KMS-11 (cell line): ENCODE results near the gene INO80B.

Experiments used
- H2AFZ ChIP-seq: fragments of 200-600 bp; sonication (generic); 2 replicates; pipeline ENCODE4 v1.6.1; 2016; ENCODE audit warnings: antibody characterized with exemption, mixed run types, low read depth
- H3K27ac ChIP-seq: fragments of 200-600 bp; sonication (generic); 2 replicates; pipeline ENCODE4 v1.6.1; 2016; ENCODE audit warnings: mild to moderate bottlenecking, mixed run types
- H3K27me3 ChIP-seq: fragments of 200-600 bp; sonication (generic); 2 replicates; pipeline ENCODE4 v1.6.1; 2017; ENCODE audit warnings: mild to moderate bottlenecking, low read depth, mixed run types, moderate library complexity; ENCODE audit not compliant: insufficient read depth
- H3K36me3 ChIP-seq: fragments of 200-600 bp; sonication (generic); 2 replicates; pipeline ENCODE4 v1.6.1; 2017; ENCODE audit warnings: mild to moderate bottlenecking, mixed run types; ENCODE audit not compliant: insufficient read depth
- H3K4me1 ChIP-seq: fragments of 200-600 bp; sonication (generic); 2 replicates; pipeline ENCODE4 v1.6.1; 2016; ENCODE audit warnings: mild to moderate bottlenecking, low read depth, mixed run types; ENCODE audit not compliant: poor library complexity, severe bottlenecking
- H3K4me2 ChIP-seq: fragments of 200-600 bp; sonication (generic); 2 replicates; pipeline ENCODE4 v1.7.0; 2016; ENCODE audit warnings: mild to moderate bottlenecking, mixed run types
- H3K4me3 ChIP-seq: fragments of 200-600 bp; sonication (generic); IDR thresholded peaks from 2 replicates; pipeline ENCODE4 v1.6.1; 2017; ENCODE audit warnings: low read depth, low read length, mixed read lengths; ENCODE audit not compliant: insufficient read depth
- H3K79me2 ChIP-seq: fragments of 200-600 bp; sonication (generic); 2 replicates; pipeline ENCODE4 v1.6.1; 2016; ENCODE audit warnings: low read depth, mixed run types; ENCODE audit not compliant: insufficient read depth
- H3K9ac ChIP-seq: fragments of 200-600 bp; sonication (generic); 2 replicates; pipeline ENCODE4 v1.6.1; 2016; ENCODE audit warnings: mild to moderate bottlenecking, mixed run types
- H4K20me1 ChIP-seq: fragments of 200-600 bp; sonication (generic); 2 replicates; pipeline ENCODE4 v1.6.1; 2016; ENCODE audit warnings: mild to moderate bottlenecking, mixed run types; ENCODE audit not compliant: insufficient read depth
- CTCF ChIP-seq: fragments of 200-600 bp; sonication (generic); conservative IDR thresholded peaks from 2 replicates; pipeline ENCODE4 v1.6.1; 2017; ENCODE audit warnings: low read depth, mild to moderate bottlenecking, antibody characterized with exemption, low read length, moderate library complexity, mixed read lengths

Gene INO80B

GRCh38 chr2:74417197-74417596 lies 37.7 kb upstream of the INO80B start:
- Histone ChIP-seq H3K27ac (no peak overlapping the region), H3K36me3 (no peaks in the 10 kb centered on the region), H3K4me1 (peaks cover 11% of the 10 kb centered on the region), H4K20me1 (no peaks in the 10 kb centered on the region), H3K9ac (no peak overlapping the region), H3K27me3 (no peaks in the 10 kb centered on the region), H3K4me2 (no peak overlapping the region), H3K4me3 (no peak overlapping the region), H3K79me2 (no peaks in the 10 kb centered on the region), H2AFZ (no peak overlapping the region)
- TF ChIP-seq CTCF: no peak

DNA sequence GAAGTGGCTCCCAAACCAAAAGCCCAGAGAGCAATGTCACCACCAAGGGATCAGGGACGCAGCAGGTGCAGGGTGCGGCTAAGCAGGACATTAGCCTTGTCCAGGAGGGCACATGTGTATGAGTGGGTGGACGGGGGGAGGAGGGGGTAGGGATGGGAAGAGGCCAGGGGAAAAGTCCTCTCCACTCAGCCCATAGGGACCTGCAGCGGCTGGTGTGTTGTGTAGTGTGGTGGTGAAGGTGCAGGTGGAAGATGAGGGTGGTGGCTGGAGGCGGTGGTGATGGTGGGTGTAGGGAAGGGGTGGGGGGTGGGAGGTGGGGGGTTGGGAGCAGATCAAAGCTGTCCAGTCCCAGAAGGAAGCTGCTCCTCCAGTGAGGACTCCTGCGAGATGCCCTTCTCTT lies 37.1 kb upstream of the INO80B start:
- no peak overlapping the region for H3K27ac ChIP-seq
- no peak overlapping the region for H3K9ac ChIP-seq
- no peaks in the 10 kb centered on the region for H3K79me2 ChIP-seq
- no peak overlapping the region for H3K4me3 ChIP-seq
- H3K36me3 ChIP-seq: no peaks in the 10 kb centered on the region
- no peak overlapping the region for H2AFZ ChIP-seq
- no peaks in the 10 kb centered on the region for H3K27me3 ChIP-seq
- H3K4me1 ChIP-seq: peaks cover 14% of the 10 kb centered on the region
- TF ChIP-seq CTCF: no peak
- no peak overlapping the region for H3K4me2 ChIP-seq
- no peaks in the 10 kb centered on the region for H4K20me1 ChIP-seq

- H3K36me3 ChIP-seq: no peaks in the 10 kb centered on the region
- H3K4me1 ChIP-seq: peaks cover 14% of the 10 kb centered on the region
- H3K27ac ChIP-seq: no peak overlapping the region
- no peak overlapping the region for H3K9ac ChIP-seq
- no peak for TF ChIP-seq CTCF
- H3K4me3 ChIP-seq: no peak overlapping the region
- no peaks in the 10 kb centered on the region for H3K79me2 ChIP-seq
- no peaks in the 10 kb centered on the region for H4K20me1 ChIP-seq
- no peak overlapping the region for H2AFZ ChIP-seq
- H3K27me3 ChIP-seq: no peaks in the 10 kb centered on the region
- no peak overlapping the region for H3K4me2 ChIP-seq
Measured at GRCh38 chr2:74418312-74418711, 36.6 kb upstream of the INO80B start.

DNA sequence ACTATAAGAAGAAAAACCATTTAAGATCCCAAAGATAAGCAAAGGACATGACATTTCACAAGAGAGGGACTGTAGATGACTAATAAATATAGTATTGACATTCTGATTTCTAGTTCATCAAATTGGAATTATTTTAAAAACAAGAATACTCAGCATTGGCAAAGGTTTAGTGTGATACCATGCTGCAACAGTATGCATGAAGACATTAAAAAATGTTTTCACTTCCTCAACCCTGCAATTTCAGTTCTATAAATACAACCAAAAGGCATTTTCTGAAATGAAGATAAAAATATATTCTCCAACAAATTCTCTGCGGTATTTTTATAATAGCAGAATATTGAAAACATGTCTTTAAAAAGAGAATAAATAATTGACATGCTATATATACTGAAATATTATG lies 35.5 kb upstream of the INO80B start:
- Histone ChIP-seq H4K20me1 (no peaks in the 10 kb centered on the region), H3K4me1 (peaks cover 14% of the 10 kb centered on the region), H3K4me2 (no peak overlapping the region), H3K27me3 (no peaks in the 10 kb centered on the region), H3K4me3 (no peak overlapping the region), H2AFZ (no peak overlapping the region), H3K36me3 (no peaks in the 10 kb centered on the region), H3K9ac (no peak overlapping the region), H3K79me2 (no peaks in the 10 kb centered on the region), H3K27ac (no peak overlapping the region)
- TF ChIP-seq CTCF: no peak
